ENCODE results near the gene CTAGE9.

DNA sequence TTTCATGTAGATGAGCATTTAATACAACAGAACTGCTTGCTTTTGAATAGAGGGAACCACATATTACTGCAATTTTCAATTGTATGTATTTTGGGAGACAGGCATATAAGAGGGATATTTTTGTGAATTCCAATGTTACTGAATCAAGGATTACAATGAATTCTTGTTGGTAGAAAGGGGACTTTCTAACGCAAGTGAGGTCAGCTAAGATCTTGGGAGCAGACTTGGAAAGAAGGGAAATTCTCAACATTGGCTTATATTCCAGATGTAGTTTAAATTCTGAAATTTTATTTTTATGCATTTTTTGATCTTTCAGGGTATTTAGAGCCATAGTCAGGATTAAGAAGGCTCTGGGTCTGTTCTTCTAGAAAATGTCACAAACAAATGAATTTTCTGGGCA, 43.3 kb upstream of the CTAGE9 start:
- TF ChIP-seq, protein P1, sequence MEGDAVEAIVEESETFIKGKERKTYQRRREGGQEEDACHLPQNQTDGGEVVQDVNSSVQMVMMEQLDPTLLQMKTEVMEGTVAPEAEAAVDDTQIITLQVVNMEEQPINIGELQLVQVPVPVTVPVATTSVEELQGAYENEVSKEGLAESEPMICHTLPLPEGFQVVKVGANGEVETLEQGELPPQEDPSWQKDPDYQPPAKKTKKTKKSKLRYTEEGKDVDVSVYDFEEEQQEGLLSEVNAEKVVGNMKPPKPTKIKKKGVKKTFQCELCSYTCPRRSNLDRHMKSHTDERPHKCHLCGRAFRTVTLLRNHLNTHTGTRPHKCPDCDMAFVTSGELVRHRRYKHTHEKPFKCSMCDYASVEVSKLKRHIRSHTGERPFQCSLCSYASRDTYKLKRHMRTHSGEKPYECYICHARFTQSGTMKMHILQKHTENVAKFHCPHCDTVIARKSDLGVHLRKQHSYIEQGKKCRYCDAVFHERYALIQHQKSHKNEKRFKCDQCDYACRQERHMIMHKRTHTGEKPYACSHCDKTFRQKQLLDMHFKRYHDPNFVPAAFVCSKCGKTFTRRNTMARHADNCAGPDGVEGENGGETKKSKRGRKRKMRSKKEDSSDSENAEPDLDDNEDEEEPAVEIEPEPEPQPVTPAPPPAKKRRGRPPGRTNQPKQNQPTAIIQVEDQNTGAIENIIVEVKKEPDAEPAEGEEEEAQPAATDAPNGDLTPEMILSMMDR (IDR thresholded peaks at IDR 0.05; ENCODE audit: borderline replicate concordance, extremely low read depth, low read length, poor library complexity, severe bottlenecking), result no peak
- no peak for TF ChIP-seq EZH2 (IDR thresholded peaks at IDR 0.05; ENCODE audit: borderline replicate concordance, low read depth, low read length, severe bottlenecking)
